AG04450 (cell line): Measurements from ENCODE around the gene SHANK1. TPM values are rescaled to one million over a fixed set of nuclear protein-coding genes. Genes with fewer than 3 reads are reported as not detected.
"Not testable (repeated sequence)": the region's sequence is repeated elsewhere in the genome, so short reads cannot be mapped to it uniquely, and the experiment has no call there.

ENCODE experiments used
- CTCF ChIA-PET: fragments of 300-600, 350-600 bp; formaldehyde crosslinking; extraction: SDS; loops from one replicate; lab custom pipeline; 2022; ENCODE audit warnings: antibody characterized with exemption, inconsistent platforms; lab: Charles Lee
- POLR2A ChIA-PET: fragments of 350-600 bp; formaldehyde crosslinking; extraction: SDS; loops from one replicate; lab custom pipeline; 2021; ENCODE audit warnings: antibody characterized with exemption, inconsistent platforms; lab: Yijun Ruan, JAX
- DNase-seq: peaks from one replicate; pipeline ENCODE4 v3.0.0-alpha.2; 2011; ENCODE audit warnings: low read depth, low spot score
- H3K27ac ChIP-seq: one replicate; pipeline ENCODE4 v1.5.1; 2012; ENCODE audit warnings: low read depth, low read length, control low read depth
- H3K27me3 ChIP-seq: one replicate; pipeline ENCODE4 v1.6.0; 2012; ENCODE audit warnings: low read length; ENCODE audit not compliant: control insufficient read depth, insufficient read depth
- H3K4me3 ChIP-seq: 2 replicates; pipeline ENCODE4 v1.5.1; 2011; ENCODE audit warnings: mild to moderate bottlenecking, low read depth, low read length, control low read depth
- H3K9me3 ChIP-seq: 2 replicates; pipeline ENCODE4 v1.5.1; 2012; ENCODE audit warnings: low read length; ENCODE audit not compliant: control insufficient read depth, insufficient read depth
- CTCF ChIP-seq: IDR thresholded peaks from 2 replicates; pipeline ENCODE4 v1.5.1; 2011; ENCODE audit warnings: low read depth, low read length, control low read depth, inconsistent platforms
- polyA plus RNA-seq: library from polyadenylated mRNA; depleted of rRNA; stranded (reverse); fragments of >200 nt; gene quantifications from 2 replicates; pipeline ENCODE4 v1.2.3, GENCODE V29; 2011

Gene SHANK1
- polyA plus RNA-seq, 1 experiment, result 2.4 TPM

GRCh38 chr19:50759886-50760285 lies 40.3 kb upstream of the SHANK1 start:
- Histone ChIP-seq H3K4me3 (no peak overlapping the region), H3K27ac (no peak overlapping the region), H3K27me3 (no peaks in the 10 kb centered on the region), H3K9me3 (no peaks in the 10 kb centered on the region)
- ChIA-PET CTCF (interaction anchor here (1.2 kb wide), 1 partner anchor 35 kb away, joined by 4 read pairs; no protein-coding TSS in a partner anchor), POLR2A (no interaction called here)
- no peak for TF ChIP-seq CTCF
- no peak for DNase-seq

- DNase-seq, H3K27me3 ChIP-seq, H3K27ac ChIP-seq, CTCF ChIA-PET, H3K9me3 ChIP-seq, H3K4me3 ChIP-seq, POLR2A ChIA-PET: not testable (repeated sequence)
These were observed 39.5 kb upstream of the SHANK1 start for GRCh38 chr19:50759076-50759475.

GRCh38 chr19:50757624-50758023 lies 38.0 kb upstream of the SHANK1 start:
- CTCF ChIA-PET, H3K27ac ChIP-seq: not testable (repeated sequence)

GRCh38 chr19:50756244-50756643 lies 36.6 kb upstream of the SHANK1 start:
- POLR2A ChIA-PET, DNase-seq, H3K27me3 ChIP-seq, H3K9me3 ChIP-seq, CTCF ChIA-PET, H3K27ac ChIP-seq, H3K4me3 ChIP-seq: not testable (repeated sequence)

More at GRCh38 chr19:50757624-50758023, 38.0 kb upstream of the SHANK1 start:
- DNase-seq, H3K4me3 ChIP-seq, POLR2A ChIA-PET, H3K27me3 ChIP-seq, H3K9me3 ChIP-seq: not testable (repeated sequence)

GRCh38 chr19:50753879-50754278 lies 34.3 kb upstream of the SHANK1 start:
- ChIA-PET CTCF (interaction anchor here (1.5 kb wide), 1 partner anchor 29 kb away, joined by 3 read pairs; no protein-coding TSS in a partner anchor), POLR2A (no interaction called here)
- Histone ChIP-seq H3K9me3 (no peaks in the 10 kb centered on the region), H3K4me3 (no peak overlapping the region), H3K27me3 (peaks cover 4% of the 10 kb centered on the region), H3K27ac (no peak overlapping the region)
- TF ChIP-seq CTCF, result no peak
- DNase-seq, result no peak

GRCh38 chr19:50750010-50750409 lies 30.4 kb upstream of the SHANK1 start:
- H3K9me3 ChIP-seq, result no peaks in the 10 kb centered on the region
- no peak for TF ChIP-seq CTCF
- CTCF ChIA-PET, result interaction anchor here (0.8 to 1.9 kb wide), 2 partner anchors 25 to 80 kb away, joined by 4 to 6 read pairs; no protein-coding TSS in a partner anchor
- no peak overlapping the region for H3K4me3 ChIP-seq
- no peak overlapping the region for H3K27ac ChIP-seq
- POLR2A ChIA-PET, result no interaction called here
- peaks cover 4% of the 10 kb centered on the region for H3K27me3 ChIP-seq
- no peak for DNase-seq
